ENCODE measurements around the gene NUP107. TPM values are rescaled to one million over a fixed set of nuclear protein-coding genes. Genes with fewer than 3 reads are reported as not detected.

The NUP107 gene
- total RNA-seq, 1 experiment from 2014 or later = 106 TPM

DNA sequence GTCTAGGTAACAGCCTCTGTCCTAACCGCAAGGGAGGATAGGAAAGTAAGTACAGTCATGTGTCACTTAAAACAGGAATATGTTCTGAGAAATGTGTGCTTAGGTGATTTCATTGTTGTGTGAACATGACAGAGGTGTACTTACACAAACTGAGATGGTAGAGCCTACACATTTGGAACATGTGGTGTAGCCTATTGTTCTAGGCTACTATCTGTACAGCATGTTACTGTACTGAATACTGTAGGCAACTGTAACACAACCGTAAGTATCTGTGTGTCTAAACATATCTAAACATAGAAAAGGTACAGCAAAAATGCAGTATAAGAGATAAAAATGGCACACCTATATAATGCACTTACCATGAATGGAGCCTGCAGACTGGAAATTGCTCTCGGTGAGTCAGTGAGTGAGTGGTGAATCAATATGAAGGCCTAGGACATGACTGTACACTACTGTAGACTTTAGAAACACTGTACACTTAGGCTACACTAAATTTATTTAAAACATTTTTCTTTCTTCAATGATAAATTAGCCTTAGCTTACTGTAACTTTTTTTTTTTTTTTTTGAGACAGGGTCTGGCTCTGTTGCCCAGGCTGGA lies 108.0 kb downstream of the NUP107 start:
- H3K27me3 ChIP-seq (ENCODE audit: low read length) = no peaks in the 10 kb centered on the region
- no peak overlapping the region for H3K9ac ChIP-seq (ENCODE audit: low read length)
- intact Hi-C loops (cut with micrococcal nuclease) = no loop called here
- ChIA-PET CTCF (no interaction called here), POLR2A (ENCODE audit: unreplicated experiment) (interaction anchor here (0.6 kb wide), 1 partner anchor 25 kb away, joined by 15 read pairs; no protein-coding TSS in a partner anchor)
- H3K9me3 ChIP-seq (ENCODE audit: low read length) = no peaks in the 10 kb centered on the region
- H3K4me3 ChIP-seq (ENCODE audit: low read length) = no peak overlapping the region
- H3K4me2 ChIP-seq (ENCODE audit: low read length) = no peak overlapping the region
- H3K4me1 ChIP-seq (ENCODE audit: insufficient read depth, low read length) = peaks cover 10% of the 10 kb centered on the region; the same call in 1 of the 2 replicates
- no TSS peak for BruUV-seq (replicated peaks)
- no peaks in the 10 kb centered on the region for H3F3A ChIP-seq (ENCODE audit: low read length, unreplicated experiment)
- H2AFZ ChIP-seq (ENCODE audit: low read length) = no peak overlapping the region
- H3K9me2 ChIP-seq (replicated peaks; ENCODE audit: low read length) = no peaks in the 10 kb centered on the region
- no peaks in the 10 kb centered on the region for H3K79me2 ChIP-seq (ENCODE audit: low read length)
- H3K36me3 ChIP-seq (ENCODE audit: low read depth, low read length) = no peaks in the 10 kb centered on the region
- peak; percentile 99 for ATAC-seq
- DNase-seq = peak; percentile 80
- peak overlapping the region; percentile 34 for H3K27ac ChIP-seq (ENCODE audit: low read length)
- H4K20me1 ChIP-seq (ENCODE audit: low read length) = no peaks in the 10 kb centered on the region
- TF ChIP-seq, protein P1, sequence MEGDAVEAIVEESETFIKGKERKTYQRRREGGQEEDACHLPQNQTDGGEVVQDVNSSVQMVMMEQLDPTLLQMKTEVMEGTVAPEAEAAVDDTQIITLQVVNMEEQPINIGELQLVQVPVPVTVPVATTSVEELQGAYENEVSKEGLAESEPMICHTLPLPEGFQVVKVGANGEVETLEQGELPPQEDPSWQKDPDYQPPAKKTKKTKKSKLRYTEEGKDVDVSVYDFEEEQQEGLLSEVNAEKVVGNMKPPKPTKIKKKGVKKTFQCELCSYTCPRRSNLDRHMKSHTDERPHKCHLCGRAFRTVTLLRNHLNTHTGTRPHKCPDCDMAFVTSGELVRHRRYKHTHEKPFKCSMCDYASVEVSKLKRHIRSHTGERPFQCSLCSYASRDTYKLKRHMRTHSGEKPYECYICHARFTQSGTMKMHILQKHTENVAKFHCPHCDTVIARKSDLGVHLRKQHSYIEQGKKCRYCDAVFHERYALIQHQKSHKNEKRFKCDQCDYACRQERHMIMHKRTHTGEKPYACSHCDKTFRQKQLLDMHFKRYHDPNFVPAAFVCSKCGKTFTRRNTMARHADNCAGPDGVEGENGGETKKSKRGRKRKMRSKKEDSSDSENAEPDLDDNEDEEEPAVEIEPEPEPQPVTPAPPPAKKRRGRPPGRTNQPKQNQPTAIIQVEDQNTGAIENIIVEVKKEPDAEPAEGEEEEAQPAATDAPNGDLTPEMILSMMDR (conservative IDR thresholded peaks at IDR 0.05; ENCODE audit: low read depth, low read length) = no peak
- TF ChIP-seq EZH2phosphoT487 (IDR thresholded peaks at IDR 0.05; ENCODE audit: borderline replicate concordance, low read length) = no peak
- no peak for TF ChIP-seq EZH2 (IDR thresholded peaks at IDR 0.05; ENCODE audit: low read length, unreplicated experiment)

Other genes starting within 250 kb of the NUP107 start
- 98.0 and 103 TPM in 2 replicates for gene RAP1B, start 76.1 kb upstream of the NUP107 start, total RNA-seq (2014; rRNA removed)
- 2.2 and 2.6 TPM in 2 replicates for gene SLC35E3, start 59.2 kb downstream of the NUP107 start, total RNA-seq (2014; rRNA removed)
- 43.0 and 86.4 TPM in 2 replicates for gene MDM2, start 121.2 kb downstream of the NUP107 start, total RNA-seq (2014; rRNA removed)
- gene CPM, start 246.2 kb downstream of the NUP107 start, total RNA-seq (2014; rRNA removed) = 3.1 and 5.3 TPM in 2 replicates

Data from PC-3 (cell line).